Liver (tissue), 9 donors: ENCODE results near the gene OLIG1. TPM values are rescaled to one million over a fixed set of nuclear protein-coding genes. Genes with fewer than 3 reads are reported as not detected.

Experiments
- DNase-seq: peaks from one replicate; pipeline ENCODE4 v3.0.0-alpha.2; 2017; ENCODE audit warnings: low spot score
- H3K27ac ChIP-seq, 2 donors: one replicate each; pipeline ENCODE4 v1.7.0; 2013; ENCODE audit warnings: inconsistent platforms in 2 of 2, low read length in 2 of 2, control low read depth in 1 of 2, low read depth in 1 of 2, mild to moderate bottlenecking in 1 of 2
- H3K27me3 ChIP-seq, 4 donors: one replicate each; pipeline versions ENCODE4 v1.6.1 to v1.7.0; 2013; ENCODE audit warnings: low read length in 3 of 4, inconsistent platforms in 1 of 4, mild to moderate bottlenecking in 1 of 4, moderate library complexity in 1 of 4; ENCODE audit not compliant: control insufficient read depth in 4 of 4, insufficient read depth in 4 of 4
- H3K36me3 ChIP-seq, 4 donors: one replicate each; pipeline versions ENCODE4 v1.6.1 to v1.7.0; 2013; ENCODE audit warnings: low read length in 3 of 4, mild to moderate bottlenecking in 3 of 4, low read depth in 1 of 4, moderate library complexity in 1 of 4; ENCODE audit not compliant: control insufficient read depth in 4 of 4, insufficient read depth in 3 of 4
- H3K4me1 ChIP-seq, 4 donors: one replicate each; pipeline versions ENCODE4 v1.6.1 to v1.7.0; 2013; ENCODE audit warnings: low read length in 3 of 4, mild to moderate bottlenecking in 3 of 4, moderate library complexity in 1 of 4; ENCODE audit not compliant: control insufficient read depth in 4 of 4, insufficient read depth in 4 of 4
- H3K4me3 ChIP-seq, 3 donors: one replicate each; pipeline versions ENCODE4 v1.6.1 to v1.7.0; 2013; ENCODE audit warnings: low read length in 3 of 3, control low read depth in 1 of 3, low read depth in 1 of 3, mild to moderate bottlenecking in 1 of 3
- H3K9ac ChIP-seq, 2 donors: one replicate each; pipeline ENCODE4 v1.7.0; 2013; ENCODE audit warnings: low read length in 2 of 2, mild to moderate bottlenecking in 2 of 2, moderate library complexity in 2 of 2, control low read depth in 1 of 2, low read depth in 1 of 2
- H3K9me3 ChIP-seq, 4 donors: one replicate each; pipeline versions ENCODE4 v1.6.1 to v1.7.0; 2013; ENCODE audit warnings: low read length in 3 of 4; ENCODE audit not compliant: control insufficient read depth in 4 of 4
- EGR1 ChIP-seq, 2 donors: IDR thresholded peaks; 2 replicates each; pipeline ENCODE4 v1.6.1; 2016 to 2018; ENCODE audit warnings: antibody characterized with exemption in 2 of 2, low read depth in 2 of 2
- FOXA2 ChIP-seq: IDR thresholded peaks from 2 replicates; pipeline ENCODE4 v1.6.1; 2016; ENCODE audit warnings: antibody characterized with exemption
- GABPA ChIP-seq, 2 donors: IDR thresholded peaks in 1 of 2; conservative IDR thresholded peaks in 1 of 2; 2 replicates each; pipeline ENCODE4 v1.6.1; 2016; ENCODE audit warnings: antibody characterized with exemption in 2 of 2, mild to moderate bottlenecking in 1 of 2, moderate library complexity in 1 of 2
- HNF4A ChIP-seq, 2 donors: conservative IDR thresholded peaks; 2 replicates each; pipeline ENCODE4 v1.6.1; 2016; ENCODE audit warnings: antibody characterized with exemption in 2 of 2, mild to moderate bottlenecking in 2 of 2
- HNF4G ChIP-seq: IDR thresholded peaks from 2 replicates; pipeline ENCODE4 v1.6.1; 2016; ENCODE audit warnings: antibody characterized with exemption
- NR2F2 ChIP-seq: IDR thresholded peaks from 2 replicates; pipeline ENCODE4 v1.6.1; 2016; ENCODE audit warnings: antibody characterized with exemption
- RAD21 ChIP-seq, 2 donors: IDR thresholded peaks; 2 replicates each; pipeline ENCODE4 v1.6.1; 2016; ENCODE audit warnings: antibody characterized with exemption in 2 of 2, mild to moderate bottlenecking in 2 of 2
- RXRA ChIP-seq, 2 donors: IDR thresholded peaks; 2 replicates each; pipeline ENCODE4 v1.6.1; 2017 to 2018; ENCODE audit warnings: antibody characterized with exemption in 2 of 2, mild to moderate bottlenecking in 1 of 2
- SP1 ChIP-seq: IDR thresholded peaks from 2 replicates; pipeline ENCODE4 v1.6.1; 2018; ENCODE audit warnings: antibody characterized with exemption, mild to moderate bottlenecking
- TAF1 ChIP-seq: conservative IDR thresholded peaks from 2 replicates; pipeline ENCODE4 v1.6.1; 2016; ENCODE audit warnings: antibody characterized with exemption, mild to moderate bottlenecking
- YY1 ChIP-seq: IDR thresholded peaks from 2 replicates; pipeline ENCODE4 v1.6.1; 2016; ENCODE audit warnings: antibody characterized with exemption, mild to moderate bottlenecking
- WGBS: extraction: QIAGEN DNeasy Blood & Tissue Kit; methylation state at CpG from one replicate; pipeline ENCODE4 v1.1.7; 2013; 5-methylcytosine and 5-hydroxymethylcytosine counted together
- polyA plus RNA-seq, 2 donors: library from polyadenylated mRNA; stranded (reverse) in 1 of 2; unstranded in 1 of 2; fragments of 200-250 nt in 1 of 2; fragments of >200 nt in 1 of 2; fragmentation: Nextera tagmentation in 1 of 2; extraction: Ambion mirVana in 1 of 2; gene quantifications; one replicate each; pipeline versions ENCODE4 v1.2.1 to v1.2.3, GENCODE V29; 2013 to 2015
- total RNA-seq, 2 donors: library from RNA; depleted of rRNA; stranded (reverse); fragments of >200 nt; gene quantifications; one replicate each; pipeline ENCODE4 v1.2.3, GENCODE V29; 2014
- TF ChIP-seq, protein P1 (sequence below): fragments of 150-350 bp; IDR thresholded peaks from 2 replicates; pipeline ENCODE4 v1.5.1; 2017; ENCODE audit warnings: improper control_type of control experiment, low read depth, low read length; ENCODE audit not compliant: missing input control
- TF ChIP-seq, protein P2 (sequence below): IDR thresholded peaks from 2 replicates; pipeline ENCODE4 v1.6.1; 2016; ENCODE audit warnings: antibody characterized with exemption, mild to moderate bottlenecking
- TF ChIP-seq, protein P3 (sequence below): IDR thresholded peaks from 2 replicates; pipeline ENCODE4 v1.6.1; 2016; ENCODE audit warnings: antibody characterized with exemption
- TF ChIP-seq, protein P4 (sequence below): IDR thresholded peaks from 2 replicates; pipeline ENCODE4 v1.6.1; 2016; ENCODE audit warnings: antibody characterized with exemption
- donor health status: healthy.
- donor health status: healthy.
- donor health status: healthy.
- donor health status: healthy.
- donor health status: healthy.

OLIG1 gene
- total and polyA plus RNA-seq, 4 donors = 0.19 TPM; not detected in 3

DNA sequence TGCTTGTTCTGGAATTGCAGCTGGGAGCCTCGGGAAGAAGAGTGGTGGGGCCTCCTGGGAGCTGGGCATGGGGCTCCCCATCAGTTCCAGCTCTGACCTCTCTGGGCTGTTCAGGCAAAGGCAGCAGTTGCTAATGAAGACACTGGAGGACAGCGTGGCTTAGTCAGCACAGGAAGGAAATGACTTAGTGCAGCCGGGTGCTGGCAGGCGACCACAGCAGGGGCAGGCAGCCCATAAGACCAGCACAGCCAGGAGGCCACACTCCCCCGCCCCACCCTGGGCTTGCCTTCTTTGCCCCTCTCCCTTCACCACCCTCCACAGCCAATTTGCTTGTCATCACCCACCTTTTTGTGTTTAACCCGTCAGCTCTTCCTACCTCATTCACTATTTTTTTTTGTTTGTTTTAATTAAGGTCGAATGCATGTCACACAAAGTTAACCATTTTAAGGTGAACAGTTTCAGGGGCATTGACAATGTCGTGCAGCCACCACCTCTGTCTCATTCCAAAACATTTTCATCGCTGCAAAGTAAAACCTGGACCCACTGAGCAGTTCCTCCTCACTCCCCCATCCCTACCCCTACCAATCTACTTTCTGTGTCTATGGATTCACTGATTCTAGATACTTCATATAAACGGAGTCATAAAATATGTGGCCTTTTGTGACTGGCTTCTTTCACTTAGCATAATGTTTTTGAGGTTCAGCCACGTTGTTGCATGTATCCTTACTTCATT is 33.3 kb upstream of the OLIG1 start:
- Histone ChIP-seq H3K4me3 (no peak overlapping the region), H3K27ac (no peak overlapping the region), H3K4me1 (no peaks in the 10 kb centered on the region), H3K9me3 (no peaks in the 10 kb centered on the region), H3K27me3 (peaks cover 4 to 17% (median 9%) of the 10 kb centered on the region in 4 donors), H3K9ac (no peak overlapping the region), H3K36me3 (no peaks in the 10 kb centered on the region)
- TF ChIP-seq RXRA (IDR thresholded peaks at IDR 0.05) (no peak), NR2F2 (no peak), HNF4A (conservative IDR thresholded peaks at IDR 0.05) (no peak)
- TF ChIP-seq, protein P1, sequence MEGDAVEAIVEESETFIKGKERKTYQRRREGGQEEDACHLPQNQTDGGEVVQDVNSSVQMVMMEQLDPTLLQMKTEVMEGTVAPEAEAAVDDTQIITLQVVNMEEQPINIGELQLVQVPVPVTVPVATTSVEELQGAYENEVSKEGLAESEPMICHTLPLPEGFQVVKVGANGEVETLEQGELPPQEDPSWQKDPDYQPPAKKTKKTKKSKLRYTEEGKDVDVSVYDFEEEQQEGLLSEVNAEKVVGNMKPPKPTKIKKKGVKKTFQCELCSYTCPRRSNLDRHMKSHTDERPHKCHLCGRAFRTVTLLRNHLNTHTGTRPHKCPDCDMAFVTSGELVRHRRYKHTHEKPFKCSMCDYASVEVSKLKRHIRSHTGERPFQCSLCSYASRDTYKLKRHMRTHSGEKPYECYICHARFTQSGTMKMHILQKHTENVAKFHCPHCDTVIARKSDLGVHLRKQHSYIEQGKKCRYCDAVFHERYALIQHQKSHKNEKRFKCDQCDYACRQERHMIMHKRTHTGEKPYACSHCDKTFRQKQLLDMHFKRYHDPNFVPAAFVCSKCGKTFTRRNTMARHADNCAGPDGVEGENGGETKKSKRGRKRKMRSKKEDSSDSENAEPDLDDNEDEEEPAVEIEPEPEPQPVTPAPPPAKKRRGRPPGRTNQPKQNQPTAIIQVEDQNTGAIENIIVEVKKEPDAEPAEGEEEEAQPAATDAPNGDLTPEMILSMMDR = no peak
- no peak for DNase-seq
- WGBS = 29% methylated on average over 11 of the region's 11 CpGs

DNA sequence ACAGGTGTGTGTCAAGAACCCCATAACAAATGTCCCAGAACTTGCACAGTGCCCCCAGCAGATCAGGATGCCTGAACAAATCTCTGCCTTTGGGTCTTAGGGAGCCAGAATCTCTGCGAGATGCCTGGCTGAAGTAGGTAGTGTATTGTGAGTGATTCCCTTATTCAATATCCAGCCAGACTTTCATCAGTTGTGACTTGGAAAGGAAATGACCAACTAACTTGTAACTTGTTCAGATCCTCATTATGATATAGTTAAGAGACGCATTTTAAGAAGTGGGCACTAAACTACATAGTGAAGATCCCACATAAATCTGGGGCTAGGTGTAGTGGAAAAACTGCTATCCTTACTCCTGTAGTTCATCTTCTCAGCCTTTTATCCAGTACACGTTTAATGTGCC is 32.4 kb upstream of the OLIG1 start:
- Histone ChIP-seq H3K27me3 (peaks cover 4 to 10% (median 7%) of the 10 kb centered on the region in 4 donors), H3K9ac (no peak overlapping the region), H3K36me3 (no peaks in the 10 kb centered on the region), H3K4me3 (no peak overlapping the region), H3K27ac (no peak overlapping the region), H3K4me1 (no peaks in the 10 kb centered on the region), H3K9me3 (no peaks in the 10 kb centered on the region)
- no peak for TF ChIP-seq NR2F2
- TF ChIP-seq, protein P1 = no peak
- TF ChIP-seq YY1 = no peak
- TF ChIP-seq FOXA2 = no peak
- TF ChIP-seq EGR1 (IDR thresholded peaks at IDR 0.05; ENCODE audit: low read depth in 2 of 2) = no peak
- TF ChIP-seq RXRA (IDR thresholded peaks at IDR 0.05) = no peak
- no peak for TF ChIP-seq SP1
- no peak for TF ChIP-seq HNF4A (conservative IDR thresholded peaks at IDR 0.05)
- TF ChIP-seq, protein P2, sequence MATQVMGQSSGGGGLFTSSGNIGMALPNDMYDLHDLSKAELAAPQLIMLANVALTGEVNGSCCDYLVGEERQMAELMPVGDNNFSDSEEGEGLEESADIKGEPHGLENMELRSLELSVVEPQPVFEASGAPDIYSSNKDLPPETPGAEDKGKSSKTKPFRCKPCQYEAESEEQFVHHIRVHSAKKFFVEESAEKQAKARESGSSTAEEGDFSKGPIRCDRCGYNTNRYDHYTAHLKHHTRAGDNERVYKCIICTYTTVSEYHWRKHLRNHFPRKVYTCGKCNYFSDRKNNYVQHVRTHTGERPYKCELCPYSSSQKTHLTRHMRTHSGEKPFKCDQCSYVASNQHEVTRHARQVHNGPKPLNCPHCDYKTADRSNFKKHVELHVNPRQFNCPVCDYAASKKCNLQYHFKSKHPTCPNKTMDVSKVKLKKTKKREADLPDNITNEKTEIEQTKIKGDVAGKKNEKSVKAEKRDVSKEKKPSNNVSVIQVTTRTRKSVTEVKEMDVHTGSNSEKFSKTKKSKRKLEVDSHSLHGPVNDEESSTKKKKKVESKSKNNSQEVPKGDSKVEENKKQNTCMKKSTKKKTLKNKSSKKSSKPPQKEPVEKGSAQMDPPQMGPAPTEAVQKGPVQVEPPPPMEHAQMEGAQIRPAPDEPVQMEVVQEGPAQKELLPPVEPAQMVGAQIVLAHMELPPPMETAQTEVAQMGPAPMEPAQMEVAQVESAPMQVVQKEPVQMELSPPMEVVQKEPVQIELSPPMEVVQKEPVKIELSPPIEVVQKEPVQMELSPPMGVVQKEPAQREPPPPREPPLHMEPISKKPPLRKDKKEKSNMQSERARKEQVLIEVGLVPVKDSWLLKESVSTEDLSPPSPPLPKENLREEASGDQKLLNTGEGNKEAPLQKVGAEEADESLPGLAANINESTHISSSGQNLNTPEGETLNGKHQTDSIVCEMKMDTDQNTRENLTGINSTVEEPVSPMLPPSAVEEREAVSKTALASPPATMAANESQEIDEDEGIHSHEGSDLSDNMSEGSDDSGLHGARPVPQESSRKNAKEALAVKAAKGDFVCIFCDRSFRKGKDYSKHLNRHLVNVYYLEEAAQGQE = no peak
- TF ChIP-seq HNF4G = no peak
- no peak for TF ChIP-seq RAD21 (IDR thresholded peaks at IDR 0.05)
- TF ChIP-seq GABPA (IDR thresholded peaks at IDR 0.05 in 1 of 2, conservative IDR thresholded peaks at IDR 0.05 in 1 of 2) = no peak
- TF ChIP-seq TAF1 = no peak
- TF ChIP-seq, protein P3, sequence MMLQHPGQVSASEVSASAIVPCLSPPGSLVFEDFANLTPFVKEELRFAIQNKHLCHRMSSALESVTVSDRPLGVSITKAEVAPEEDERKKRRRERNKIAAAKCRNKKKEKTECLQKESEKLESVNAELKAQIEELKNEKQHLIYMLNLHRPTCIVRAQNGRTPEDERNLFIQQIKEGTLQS = no peak
- TF ChIP-seq, protein P4, sequence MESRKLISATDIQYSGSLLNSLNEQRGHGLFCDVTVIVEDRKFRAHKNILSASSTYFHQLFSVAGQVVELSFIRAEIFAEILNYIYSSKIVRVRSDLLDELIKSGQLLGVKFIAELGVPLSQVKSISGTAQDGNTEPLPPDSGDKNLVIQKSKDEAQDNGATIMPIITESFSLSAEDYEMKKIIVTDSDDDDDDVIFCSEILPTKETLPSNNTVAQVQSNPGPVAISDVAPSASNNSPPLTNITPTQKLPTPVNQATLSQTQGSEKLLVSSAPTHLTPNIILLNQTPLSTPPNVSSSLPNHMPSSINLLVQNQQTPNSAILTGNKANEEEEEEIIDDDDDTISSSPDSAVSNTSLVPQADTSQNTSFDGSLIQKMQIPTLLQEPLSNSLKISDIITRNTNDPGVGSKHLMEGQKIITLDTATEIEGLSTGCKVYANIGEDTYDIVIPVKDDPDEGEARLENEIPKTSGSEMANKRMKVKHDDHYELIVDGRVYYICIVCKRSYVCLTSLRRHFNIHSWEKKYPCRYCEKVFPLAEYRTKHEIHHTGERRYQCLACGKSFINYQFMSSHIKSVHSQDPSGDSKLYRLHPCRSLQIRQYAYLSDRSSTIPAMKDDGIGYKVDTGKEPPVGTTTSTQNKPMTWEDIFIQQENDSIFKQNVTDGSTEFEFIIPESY = no peak
- DNase-seq = no peak
- WGBS = 79% methylated on average over 3 of the region's 3 CpGs
